H1 (cell line): Measurements from ENCODE around the gene RNASET2. TPM values are rescaled to one million over a fixed set of nuclear protein-coding genes. Genes with fewer than 3 reads are reported as not detected.

ENCODE experiments used
- EGR1 ChIP-seq: IDR thresholded peaks from 2 replicates; pipeline ENCODE4 v1.6.1; 2011; ENCODE audit warnings: low read depth, low read length, borderline replicate concordance
- HDAC6 ChIP-seq: IDR thresholded peaks from one replicate; pipeline ENCODE4 v1.7.1; 2012; ENCODE audit warnings: low read depth, mild to moderate bottlenecking, inconsistent platforms, low read length, moderate library complexity
- RBBP5 ChIP-seq: IDR thresholded peaks from 2 replicates; pipeline ENCODE4 v1.7.1; 2012; ENCODE audit warnings: low read depth, mild to moderate bottlenecking, inconsistent platforms, low read length, moderate library complexity, borderline replicate concordance
- polyA plus RNA-seq, 7 experiments: library from polyadenylated mRNA; depleted of rRNA in 3 of 7; stranded (reverse) in 5 of 7; unstranded in 2 of 7; fragments of >200 nt in 5 of 7; fragments of 200-250 nt in 2 of 7; gene quantifications; 1 replicate in 5 of 7; 2 replicates in 1 of 7; 4 replicates in 1 of 7; pipeline versions ENCODE4 v1.2.1 to v1.2.3, GENCODE V29; 2011 to 2013; ENCODE audit warnings: missing spikeins in 2 of 7, mixed read lengths in 2 of 7
- total RNA-seq: library from RNA; stranded (reverse); fragmentation: NEBNext Ultra II Directional; extraction: Animal tissue kit (Norgen Biotek cat#: 25700); gene quantifications from 2 replicates; pipeline ENCODE4 v1.2.1, GENCODE V29; 2021
- TF ChIP-seq, protein P1 (sequence below): IDR thresholded peaks from 2 replicates; pipeline ENCODE4 v1.6.1; 2012; ENCODE audit warnings: inconsistent platforms
- TF ChIP-seq, protein P2 (sequence below): IDR thresholded peaks from 2 replicates; pipeline ENCODE4 v1.6.1; 2011; ENCODE audit warnings: low read depth, mild to moderate bottlenecking, low read length; ENCODE audit not compliant: insufficient read depth
- TF ChIP-seq, protein P3 (sequence below): fragments of 300-600 bp; sonication (generic); IDR thresholded peaks from 2 replicates; pipeline ENCODE4 v1.7.1; 2012; ENCODE audit warnings: low read length, moderate library complexity, mild to moderate bottlenecking, inconsistent platforms; ENCODE audit not compliant: insufficient replicate concordance

The RNASET2 gene
- total and polyA plus RNA-seq, 2 of the 8 experiments (the other 6 are each of a cell fraction or from before 2014, with no cell fraction given): 15.7 to 22.9 TPM

DNA sequence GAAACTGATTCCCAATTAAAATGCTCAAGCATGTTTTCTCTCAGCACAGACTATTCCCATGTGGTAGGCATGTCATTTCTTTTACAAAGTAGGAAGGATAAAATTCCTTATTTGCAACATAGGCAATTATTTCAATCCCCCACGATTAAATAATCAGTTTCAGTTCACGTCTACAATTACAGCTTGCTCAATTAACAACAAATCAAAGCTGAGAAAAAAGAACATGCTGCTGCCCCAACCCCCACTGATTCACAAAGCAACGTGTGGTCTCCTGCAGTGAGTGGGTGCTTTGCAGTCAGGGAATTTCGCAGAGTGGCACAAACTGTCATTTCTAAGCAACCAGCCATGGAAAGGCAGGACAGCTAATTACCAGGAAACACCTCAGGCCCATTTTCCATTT, 17.0 kb downstream of the RNASET2 start (continued):
- TF ChIP-seq HDAC6 (no peak), EGR1 (no peak), RBBP5 (no peak)
- TF ChIP-seq, protein P1, sequence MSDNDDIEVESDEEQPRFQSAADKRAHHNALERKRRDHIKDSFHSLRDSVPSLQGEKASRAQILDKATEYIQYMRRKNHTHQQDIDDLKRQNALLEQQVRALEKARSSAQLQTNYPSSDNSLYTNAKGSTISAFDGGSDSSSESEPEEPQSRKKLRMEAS: no peak
- TF ChIP-seq, protein P2, sequence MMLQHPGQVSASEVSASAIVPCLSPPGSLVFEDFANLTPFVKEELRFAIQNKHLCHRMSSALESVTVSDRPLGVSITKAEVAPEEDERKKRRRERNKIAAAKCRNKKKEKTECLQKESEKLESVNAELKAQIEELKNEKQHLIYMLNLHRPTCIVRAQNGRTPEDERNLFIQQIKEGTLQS: no peak
- TF ChIP-seq, protein P3, sequence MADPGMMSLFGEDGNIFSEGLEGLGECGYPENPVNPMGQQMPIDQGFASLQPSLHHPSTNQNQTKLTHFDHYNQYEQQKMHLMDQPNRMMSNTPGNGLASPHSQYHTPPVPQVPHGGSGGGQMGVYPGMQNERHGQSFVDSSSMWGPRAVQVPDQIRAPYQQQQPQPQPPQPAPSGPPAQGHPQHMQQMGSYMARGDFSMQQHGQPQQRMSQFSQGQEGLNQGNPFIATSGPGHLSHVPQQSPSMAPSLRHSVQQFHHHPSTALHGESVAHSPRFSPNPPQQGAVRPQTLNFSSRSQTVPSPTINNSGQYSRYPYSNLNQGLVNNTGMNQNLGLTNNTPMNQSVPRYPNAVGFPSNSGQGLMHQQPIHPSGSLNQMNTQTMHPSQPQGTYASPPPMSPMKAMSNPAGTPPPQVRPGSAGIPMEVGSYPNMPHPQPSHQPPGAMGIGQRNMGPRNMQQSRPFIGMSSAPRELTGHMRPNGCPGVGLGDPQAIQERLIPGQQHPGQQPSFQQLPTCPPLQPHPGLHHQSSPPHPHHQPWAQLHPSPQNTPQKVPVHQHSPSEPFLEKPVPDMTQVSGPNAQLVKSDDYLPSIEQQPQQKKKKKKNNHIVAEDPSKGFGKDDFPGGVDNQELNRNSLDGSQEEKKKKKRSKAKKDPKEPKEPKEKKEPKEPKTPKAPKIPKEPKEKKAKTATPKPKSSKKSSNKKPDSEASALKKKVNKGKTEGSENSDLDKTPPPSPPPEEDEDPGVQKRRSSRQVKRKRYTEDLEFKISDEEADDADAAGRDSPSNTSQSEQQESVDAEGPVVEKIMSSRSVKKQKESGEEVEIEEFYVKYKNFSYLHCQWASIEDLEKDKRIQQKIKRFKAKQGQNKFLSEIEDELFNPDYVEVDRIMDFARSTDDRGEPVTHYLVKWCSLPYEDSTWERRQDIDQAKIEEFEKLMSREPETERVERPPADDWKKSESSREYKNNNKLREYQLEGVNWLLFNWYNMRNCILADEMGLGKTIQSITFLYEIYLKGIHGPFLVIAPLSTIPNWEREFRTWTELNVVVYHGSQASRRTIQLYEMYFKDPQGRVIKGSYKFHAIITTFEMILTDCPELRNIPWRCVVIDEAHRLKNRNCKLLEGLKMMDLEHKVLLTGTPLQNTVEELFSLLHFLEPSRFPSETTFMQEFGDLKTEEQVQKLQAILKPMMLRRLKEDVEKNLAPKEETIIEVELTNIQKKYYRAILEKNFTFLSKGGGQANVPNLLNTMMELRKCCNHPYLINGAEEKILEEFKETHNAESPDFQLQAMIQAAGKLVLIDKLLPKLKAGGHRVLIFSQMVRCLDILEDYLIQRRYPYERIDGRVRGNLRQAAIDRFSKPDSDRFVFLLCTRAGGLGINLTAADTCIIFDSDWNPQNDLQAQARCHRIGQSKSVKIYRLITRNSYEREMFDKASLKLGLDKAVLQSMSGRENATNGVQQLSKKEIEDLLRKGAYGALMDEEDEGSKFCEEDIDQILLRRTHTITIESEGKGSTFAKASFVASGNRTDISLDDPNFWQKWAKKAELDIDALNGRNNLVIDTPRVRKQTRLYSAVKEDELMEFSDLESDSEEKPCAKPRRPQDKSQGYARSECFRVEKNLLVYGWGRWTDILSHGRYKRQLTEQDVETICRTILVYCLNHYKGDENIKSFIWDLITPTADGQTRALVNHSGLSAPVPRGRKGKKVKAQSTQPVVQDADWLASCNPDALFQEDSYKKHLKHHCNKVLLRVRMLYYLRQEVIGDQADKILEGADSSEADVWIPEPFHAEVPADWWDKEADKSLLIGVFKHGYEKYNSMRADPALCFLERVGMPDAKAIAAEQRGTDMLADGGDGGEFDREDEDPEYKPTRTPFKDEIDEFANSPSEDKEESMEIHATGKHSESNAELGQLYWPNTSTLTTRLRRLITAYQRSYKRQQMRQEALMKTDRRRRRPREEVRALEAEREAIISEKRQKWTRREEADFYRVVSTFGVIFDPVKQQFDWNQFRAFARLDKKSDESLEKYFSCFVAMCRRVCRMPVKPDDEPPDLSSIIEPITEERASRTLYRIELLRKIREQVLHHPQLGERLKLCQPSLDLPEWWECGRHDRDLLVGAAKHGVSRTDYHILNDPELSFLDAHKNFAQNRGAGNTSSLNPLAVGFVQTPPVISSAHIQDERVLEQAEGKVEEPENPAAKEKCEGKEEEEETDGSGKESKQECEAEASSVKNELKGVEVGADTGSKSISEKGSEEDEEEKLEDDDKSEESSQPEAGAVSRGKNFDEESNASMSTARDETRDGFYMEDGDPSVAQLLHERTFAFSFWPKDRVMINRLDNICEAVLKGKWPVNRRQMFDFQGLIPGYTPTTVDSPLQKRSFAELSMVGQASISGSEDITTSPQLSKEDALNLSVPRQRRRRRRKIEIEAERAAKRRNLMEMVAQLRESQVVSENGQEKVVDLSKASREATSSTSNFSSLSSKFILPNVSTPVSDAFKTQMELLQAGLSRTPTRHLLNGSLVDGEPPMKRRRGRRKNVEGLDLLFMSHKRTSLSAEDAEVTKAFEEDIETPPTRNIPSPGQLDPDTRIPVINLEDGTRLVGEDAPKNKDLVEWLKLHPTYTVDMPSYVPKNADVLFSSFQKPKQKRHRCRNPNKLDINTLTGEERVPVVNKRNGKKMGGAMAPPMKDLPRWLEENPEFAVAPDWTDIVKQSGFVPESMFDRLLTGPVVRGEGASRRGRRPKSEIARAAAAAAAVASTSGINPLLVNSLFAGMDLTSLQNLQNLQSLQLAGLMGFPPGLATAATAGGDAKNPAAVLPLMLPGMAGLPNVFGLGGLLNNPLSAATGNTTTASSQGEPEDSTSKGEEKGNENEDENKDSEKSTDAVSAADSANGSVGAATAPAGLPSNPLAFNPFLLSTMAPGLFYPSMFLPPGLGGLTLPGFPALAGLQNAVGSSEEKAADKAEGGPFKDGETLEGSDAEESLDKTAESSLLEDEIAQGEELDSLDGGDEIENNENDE: no peak
